IMR-90 (cell line): Measurements from ENCODE around the gene SH3BP5. TPM values are rescaled to one million over a fixed set of nuclear protein-coding genes. Genes with fewer than 3 reads are reported as not detected.

Source experiments
- ATAC-seq: fragments of 200-7000 bp; cut with Tn5 transposase; 2 replicates; pipeline ENCODE4 v1.9.1; 2020; ENCODE audit warnings: low read depth, mild to moderate bottlenecking, moderate library complexity
- BruUV-seq: library from RNA; stranded (reverse); fragments of 400-500 nt; replicated peaks from 2 replicates; lab custom pipeline; 2021; lab: Mats Ljungman, UMichigan
- CTCF ChIA-PET: fragments of 300-600 bp; formaldehyde crosslinking; extraction: SDS; loops from one replicate; lab custom pipeline; 2021; ENCODE audit warnings: antibody characterized with exemption; lab: Yijun Ruan, JAX
- POLR2A ChIA-PET: fragments of 300-600 bp; sonication (Branson Sonifier 250); formaldehyde crosslinking; loops from one replicate; lab custom pipeline; 2022; ENCODE audit warnings: antibody characterized with exemption; ENCODE audit not compliant: unreplicated experiment; lab: Charles Lee
- DNase-seq: peaks from one replicate; pipeline ENCODE4 v3.0.0; 2013
- H2AFZ ChIP-seq: replicated peaks from 2 replicates; pipeline ENCODE3; 2013; ENCODE audit warnings: low read length, mild to moderate bottlenecking; ENCODE audit not compliant: poor library complexity
- H2AK5ac ChIP-seq: 2 replicates; pipeline ENCODE4 v1.6.1; 2013; ENCODE audit warnings: low read depth, low read length, inconsistent platforms
- H2AK9ac ChIP-seq: replicated peaks from 2 replicates; pipeline ENCODE3; 2013; ENCODE audit warnings: mild to moderate bottlenecking, low read depth, low read length, moderate library complexity; ENCODE audit not compliant: poor library complexity
- H2BK120ac ChIP-seq: 2 replicates; pipeline ENCODE4 v1.6.1; 2013; ENCODE audit warnings: low read depth, low read length, inconsistent platforms
- H2BK15ac ChIP-seq: 3 replicates; pipeline ENCODE4 v1.6.1; 2013; ENCODE audit warnings: low read depth, low read length, inconsistent platforms
- H2BK20ac ChIP-seq: 2 replicates; pipeline ENCODE4 v1.6.1; 2013; ENCODE audit warnings: low read depth, mild to moderate bottlenecking, inconsistent platforms, low read length, moderate library complexity
- H2BK5ac ChIP-seq: 2 replicates; pipeline ENCODE4 v1.6.1; 2013; ENCODE audit warnings: mild to moderate bottlenecking, low read depth, low read length, inconsistent platforms; ENCODE audit not compliant: poor library complexity, severe bottlenecking
- H3K14ac ChIP-seq: replicated peaks from 2 replicates; pipeline ENCODE4 v1.6.1; 2013; ENCODE audit warnings: low read depth, low read length, inconsistent platforms
- H3K18ac ChIP-seq: 2 replicates; pipeline ENCODE4 v1.6.1; 2013; ENCODE audit warnings: low read depth, low read length, control low read depth
- H3K23ac ChIP-seq: 2 replicates; pipeline ENCODE4 v1.6.1; 2013; ENCODE audit warnings: low read depth, low read length, inconsistent platforms
- H3K27ac ChIP-seq: 2 replicates; pipeline ENCODE4 v1.5.1; 2013; ENCODE audit warnings: mild to moderate bottlenecking, control low read depth, low read length; ENCODE audit not compliant: insufficient read depth
- H3K27me3 ChIP-seq: 2 replicates; pipeline ENCODE4 v1.6.1; 2013; ENCODE audit warnings: low read length; ENCODE audit not compliant: control insufficient read depth, insufficient read depth
- H3K36me3 ChIP-seq: 2 replicates; pipeline ENCODE4 v1.6.1; 2013; ENCODE audit warnings: low read length, mixed read lengths; ENCODE audit not compliant: control insufficient read depth, insufficient read depth
- H3K4ac ChIP-seq: 2 replicates; pipeline ENCODE4 v1.6.1; 2013; ENCODE audit warnings: low read depth, low read length, inconsistent platforms
- H3K4me1 ChIP-seq: 2 replicates; pipeline ENCODE4 v1.6.1; 2013; ENCODE audit warnings: low read length, mixed read lengths; ENCODE audit not compliant: control insufficient read depth, insufficient read depth
- H3K4me2 ChIP-seq: 2 replicates; pipeline ENCODE4 v1.6.1; 2013; ENCODE audit warnings: low read depth, mild to moderate bottlenecking, control low read depth, low read length, moderate library complexity
- H3K4me3 ChIP-seq: 2 replicates; pipeline ENCODE4 v1.5.1; 2013; ENCODE audit warnings: low read depth, mild to moderate bottlenecking, control low read depth, low read length, moderate library complexity; ENCODE audit not compliant: insufficient read depth
- H3K56ac ChIP-seq: 2 replicates; pipeline ENCODE4 v1.6.1; 2013; ENCODE audit warnings: low read length, inconsistent platforms; ENCODE audit not compliant: insufficient read depth; ENCODE audit errors: extremely low read depth
- H3K79me1 ChIP-seq, 2 experiments: 2 replicates each; pipeline ENCODE4 v1.6.1; 2013; ENCODE audit warnings: low read length in 2 of 2, inconsistent platforms in 1 of 2, low read depth in 1 of 2
- H3K9ac ChIP-seq: 2 replicates; pipeline ENCODE4 v1.6.1; 2013; ENCODE audit warnings: low read depth, low read length, control low read depth
- H3K9me1 ChIP-seq: 2 replicates; pipeline ENCODE4 v1.6.1; 2013; ENCODE audit warnings: low read length, inconsistent platforms; ENCODE audit not compliant: insufficient read depth
- H3K9me3 ChIP-seq: 2 replicates; pipeline ENCODE4 v1.6.1; 2013; ENCODE audit warnings: low read length; ENCODE audit not compliant: control insufficient read depth, insufficient read depth
- H4K20me1 ChIP-seq: 2 replicates; pipeline ENCODE4 v1.6.1; 2013; ENCODE audit warnings: low read length, inconsistent platforms; ENCODE audit not compliant: insufficient read depth
- H4K5ac ChIP-seq: 2 replicates; pipeline ENCODE4 v1.6.1; 2013; ENCODE audit warnings: mild to moderate bottlenecking, low read depth, low read length, control low read depth
- H4K8ac ChIP-seq, 2 experiments: 2 replicates each; pipeline ENCODE4 v1.6.1; 2013; ENCODE audit warnings: low read depth in 2 of 2, low read length in 2 of 2, control low read depth in 1 of 2, inconsistent platforms in 1 of 2
- H4K91ac ChIP-seq: 2 replicates; pipeline ENCODE4 v1.6.1; 2013; ENCODE audit warnings: low read depth, low read length, inconsistent platforms; ENCODE audit not compliant: insufficient read depth
- BHLHE40 ChIP-seq: fragments of 150-350 bp; IDR thresholded peaks from 2 replicates; pipeline ENCODE4 v1.6.1; 2016; ENCODE audit warnings: mild to moderate bottlenecking, low read depth, low read length
- CEBPB ChIP-seq: IDR thresholded peaks from 2 replicates; pipeline ENCODE4 v1.6.1; 2012; ENCODE audit warnings: low read depth, low read length, improper control_type of control experiment
- CHD1 ChIP-seq: IDR thresholded peaks from 2 replicates; pipeline ENCODE4 v1.6.1; 2012; ENCODE audit warnings: low read depth, low read length, improper control_type of control experiment
- FOS ChIP-seq: fragments of 150-350 bp; IDR thresholded peaks from 2 replicates; pipeline ENCODE4 v1.6.1; 2016; ENCODE audit warnings: low read depth, low read length
- MAFK ChIP-seq: IDR thresholded peaks from 2 replicates; pipeline ENCODE4 v1.6.1; 2012; ENCODE audit warnings: low read depth, low read length, improper control_type of control experiment
- MAZ ChIP-seq: IDR thresholded peaks from 2 replicates; pipeline ENCODE4 v1.6.1; 2012; ENCODE audit warnings: low read depth, mild to moderate bottlenecking, low read length, improper control_type of control experiment, moderate library complexity, borderline replicate concordance
- MXI1 ChIP-seq: IDR thresholded peaks from 2 replicates; pipeline ENCODE4 v1.6.1; 2012; ENCODE audit warnings: low read depth, mild to moderate bottlenecking, low read length, moderate library complexity, borderline replicate concordance
- NFE2L2 ChIP-seq: fragments of 150-350 bp; IDR thresholded peaks from 2 replicates; pipeline ENCODE4 v1.6.1; 2016; ENCODE audit warnings: low read depth, mild to moderate bottlenecking, low read length
- POLR2A ChIP-seq: IDR thresholded peaks from 2 replicates; pipeline ENCODE4 v1.6.1; 2012; ENCODE audit warnings: mild to moderate bottlenecking, low read depth, low read length
- RAD21 ChIP-seq: IDR thresholded peaks from 2 replicates; pipeline ENCODE4 v1.6.1; 2012; ENCODE audit warnings: low read length, improper control_type of control experiment
- RCOR1 ChIP-seq: IDR thresholded peaks from 2 replicates; pipeline ENCODE4 v1.6.1; 2012; ENCODE audit warnings: mild to moderate bottlenecking, low read length, improper control_type of control experiment; ENCODE audit not compliant: insufficient replicate concordance
- RFX5 ChIP-seq: IDR thresholded peaks from 2 replicates; pipeline ENCODE4 v1.8.0; 2012; ENCODE audit warnings: low read depth, mild to moderate bottlenecking, low read length, moderate library complexity
- SMC3 ChIP-seq: fragments of 150-350 bp; IDR thresholded peaks from 2 replicates; pipeline ENCODE4 v1.6.1; 2016; ENCODE audit warnings: low read depth, mild to moderate bottlenecking, antibody characterized with exemption, low read length, moderate library complexity
- WGBS, 2 experiments: methylation state at CpG; one replicate each; pipeline versions ENCODE4 v1.1.5 to v1.1.7; 2013; ENCODE audit warnings: missing lambda C conversion rate in 2 of 2; ENCODE audit not compliant: insufficient read length in 1 of 2; ENCODE audit errors: extremely low coverage in 2 of 2; 5-methylcytosine and 5-hydroxymethylcytosine counted together
- dilution Hi-C: fragments of 300-500 bp; cut with HindIII; formaldehyde crosslinking; loops from one replicate; pipeline ENCODE4 v1.14.3; 2018; ENCODE audit warnings: low sequenced_read_pairs; ENCODE audit not compliant: unreplicated experiment
- in situ Hi-C: fragments of 300-500 bp; cut with MboI; formaldehyde crosslinking; loops from 3 replicates; pipeline ENCODE4 v1.14.3; 2019; ENCODE audit warnings: low sequenced_read_pairs, inconsistent platforms, mixed read lengths
- intact Hi-C: fragments of 100-400 bp; cut with micrococcal nuclease; formaldehyde crosslinking; loops from 2 replicates; pipeline ENCODE4 v1.10.0; 2022
- polyA plus RNA-seq, 3 experiments: library from polyadenylated mRNA; depleted of rRNA; stranded (reverse); fragments of >200 nt; gene quantifications; 2 replicates each; pipeline ENCODE4 v1.2.3, GENCODE V29; 2012; ENCODE audit warnings: low replicate concordance in 1 of 3
- total RNA-seq: library from RNA; depleted of rRNA; stranded (reverse); fragments of >200 nt; gene quantifications from 2 replicates; pipeline ENCODE4 v1.2.3, GENCODE V29; 2012
- TF ChIP-seq, protein P1 (sequence below): conservative IDR thresholded peaks from 2 replicates; pipeline ENCODE4 v1.5.1; 2012; ENCODE audit warnings: mild to moderate bottlenecking, low read depth, low read length, improper control_type of control experiment
- TF ChIP-seq, protein P2 (sequence below): fragments of 150-350 bp; IDR thresholded peaks from 2 replicates; pipeline ENCODE4 v1.6.1; 2016; ENCODE audit warnings: low read depth, mild to moderate bottlenecking, low read length, moderate library complexity, borderline replicate concordance
- TF ChIP-seq, protein P3 (sequence below): fragments of 150-350 bp; IDR thresholded peaks from 2 replicates; pipeline ENCODE4 v1.6.1; 2017; ENCODE audit warnings: mild to moderate bottlenecking, antibody characterized with exemption, low read length, low read depth

Gene SH3BP5
- total and polyA plus RNA-seq, 2 of the 4 experiments (the other 2 are of a cell fraction), result 14.0 to 23.5 TPM

DNA sequence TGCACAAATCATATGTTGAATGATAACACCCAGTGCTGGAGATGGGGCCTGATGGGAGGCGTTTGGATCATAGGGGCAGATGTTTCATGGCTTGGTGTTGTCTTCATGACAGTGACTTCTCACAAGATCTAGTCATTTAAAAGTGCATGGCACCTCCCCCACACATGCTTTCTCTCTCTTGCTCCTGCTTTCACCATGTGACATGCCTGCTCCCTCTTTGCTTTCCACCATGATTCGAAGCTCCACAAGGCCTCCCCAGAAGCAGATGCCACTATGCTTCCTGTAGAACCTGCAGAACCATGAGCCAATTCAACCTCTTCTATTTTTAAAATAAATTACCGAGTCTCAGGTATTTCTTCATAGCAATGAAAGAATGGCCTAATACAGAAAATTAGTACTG is 17.8 kb upstream of the SH3BP5 start:
- DNase-seq, result no peak
- no peak overlapping the region for H2AK5ac ChIP-seq
- no peak overlapping the region for H2AK9ac ChIP-seq
- H2BK20ac ChIP-seq, result no peak overlapping the region
- no peak overlapping the region for H3K14ac ChIP-seq
- H2AFZ ChIP-seq, result no peak overlapping the region
- no TSS peak for BruUV-seq
- H3K23ac ChIP-seq, result no peak overlapping the region
- no peak overlapping the region for H2BK5ac ChIP-seq
- no peaks in the 10 kb centered on the region for H3K79me1 ChIP-seq
- TF ChIP-seq BHLHE40, result no peak
- TF ChIP-seq, protein P1, sequence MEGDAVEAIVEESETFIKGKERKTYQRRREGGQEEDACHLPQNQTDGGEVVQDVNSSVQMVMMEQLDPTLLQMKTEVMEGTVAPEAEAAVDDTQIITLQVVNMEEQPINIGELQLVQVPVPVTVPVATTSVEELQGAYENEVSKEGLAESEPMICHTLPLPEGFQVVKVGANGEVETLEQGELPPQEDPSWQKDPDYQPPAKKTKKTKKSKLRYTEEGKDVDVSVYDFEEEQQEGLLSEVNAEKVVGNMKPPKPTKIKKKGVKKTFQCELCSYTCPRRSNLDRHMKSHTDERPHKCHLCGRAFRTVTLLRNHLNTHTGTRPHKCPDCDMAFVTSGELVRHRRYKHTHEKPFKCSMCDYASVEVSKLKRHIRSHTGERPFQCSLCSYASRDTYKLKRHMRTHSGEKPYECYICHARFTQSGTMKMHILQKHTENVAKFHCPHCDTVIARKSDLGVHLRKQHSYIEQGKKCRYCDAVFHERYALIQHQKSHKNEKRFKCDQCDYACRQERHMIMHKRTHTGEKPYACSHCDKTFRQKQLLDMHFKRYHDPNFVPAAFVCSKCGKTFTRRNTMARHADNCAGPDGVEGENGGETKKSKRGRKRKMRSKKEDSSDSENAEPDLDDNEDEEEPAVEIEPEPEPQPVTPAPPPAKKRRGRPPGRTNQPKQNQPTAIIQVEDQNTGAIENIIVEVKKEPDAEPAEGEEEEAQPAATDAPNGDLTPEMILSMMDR, result no peak
- no peak for TF ChIP-seq NFE2L2
- TF ChIP-seq, protein P2, sequence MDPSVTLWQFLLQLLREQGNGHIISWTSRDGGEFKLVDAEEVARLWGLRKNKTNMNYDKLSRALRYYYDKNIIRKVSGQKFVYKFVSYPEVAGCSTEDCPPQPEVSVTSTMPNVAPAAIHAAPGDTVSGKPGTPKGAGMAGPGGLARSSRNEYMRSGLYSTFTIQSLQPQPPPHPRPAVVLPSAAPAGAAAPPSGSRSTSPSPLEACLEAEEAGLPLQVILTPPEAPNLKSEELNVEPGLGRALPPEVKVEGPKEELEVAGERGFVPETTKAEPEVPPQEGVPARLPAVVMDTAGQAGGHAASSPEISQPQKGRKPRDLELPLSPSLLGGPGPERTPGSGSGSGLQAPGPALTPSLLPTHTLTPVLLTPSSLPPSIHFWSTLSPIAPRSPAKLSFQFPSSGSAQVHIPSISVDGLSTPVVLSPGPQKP, result no peak
- TF ChIP-seq CEBPB, result no peak
- TF ChIP-seq FOS, result no peak
- TF ChIP-seq MAZ, result no peak
- TF ChIP-seq POLR2A, result no peak
- TF ChIP-seq MXI1, result no peak
- TF ChIP-seq MAFK, result no peak
- TF ChIP-seq, protein P3, sequence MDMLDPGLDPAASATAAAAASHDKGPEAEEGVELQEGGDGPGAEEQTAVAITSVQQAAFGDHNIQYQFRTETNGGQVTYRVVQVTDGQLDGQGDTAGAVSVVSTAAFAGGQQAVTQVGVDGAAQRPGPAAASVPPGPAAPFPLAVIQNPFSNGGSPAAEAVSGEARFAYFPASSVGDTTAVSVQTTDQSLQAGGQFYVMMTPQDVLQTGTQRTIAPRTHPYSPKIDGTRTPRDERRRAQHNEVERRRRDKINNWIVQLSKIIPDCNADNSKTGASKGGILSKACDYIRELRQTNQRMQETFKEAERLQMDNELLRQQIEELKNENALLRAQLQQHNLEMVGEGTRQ, result no peak
- TF ChIP-seq SMC3, result no peak
- no peak for TF ChIP-seq RFX5
- TF ChIP-seq RAD21, result no peak
- no peak for TF ChIP-seq CHD1
- TF ChIP-seq RCOR1, result no peak
- H3K4ac ChIP-seq, result no peak overlapping the region
- intact Hi-C loops (no loop called here), in situ Hi-C loops (no loop called here), dilution Hi-C loops (no loop called here)
- H3K36me3 ChIP-seq, result no peaks in the 10 kb centered on the region
- H3K9me3 ChIP-seq, result peaks cover 4% of the 10 kb centered on the region; the same call in 1 of the 2 replicates
- H3K56ac ChIP-seq, result no peak overlapping the region
- no peaks in the 10 kb centered on the region for H3K4me1 ChIP-seq
- ChIA-PET CTCF (no interaction called here), POLR2A (no interaction called here)
- no peak overlapping the region for H3K9ac ChIP-seq
- H3K27me3 ChIP-seq, result peaks cover 10% of the 10 kb centered on the region
- H4K5ac ChIP-seq, result no peak overlapping the region
- H4K91ac ChIP-seq, result no peak overlapping the region
- WGBS, 2 experiments, result no CpG with 5 or more reads among the region's 3 CpGs
- no peak overlapping the region for H2BK120ac ChIP-seq
- H3K27ac ChIP-seq, result no peak overlapping the region
- H3K18ac ChIP-seq, result no peak overlapping the region
- no peak overlapping the region for H3K4me3 ChIP-seq
- no peak overlapping the region for H2BK15ac ChIP-seq
- H4K20me1 ChIP-seq, result no peaks in the 10 kb centered on the region
- H4K8ac ChIP-seq, result no peak overlapping the region
- H3K9me1 ChIP-seq, result no peaks in the 10 kb centered on the region
- no peak overlapping the region for H3K4me2 ChIP-seq
- ATAC-seq, result no peak
